ENCODE measurements around the gene OR52E5.

The OR52E5 gene

DNA sequence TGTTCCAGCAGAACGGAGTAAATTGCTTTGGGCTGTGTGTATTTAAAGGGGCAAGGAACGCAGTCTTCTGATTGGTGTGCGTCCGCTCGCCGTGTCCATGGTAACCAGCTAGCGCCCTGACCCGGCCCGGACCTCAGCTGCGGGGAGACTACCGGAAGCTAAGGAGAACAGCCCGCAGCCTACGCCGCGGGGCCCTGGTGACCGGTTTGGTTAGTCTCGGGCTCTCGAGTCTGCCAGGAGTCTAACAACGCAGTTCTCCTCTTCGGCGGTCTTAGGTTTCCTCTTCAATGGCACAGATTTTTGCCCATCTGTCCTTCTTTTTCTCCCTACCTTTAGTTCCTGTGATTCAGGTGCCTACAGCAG, 45.6 kb downstream of the OR52E5 start:
- ChIA-PET POLR2A (ENCODE audit: low non-redundant PET) (no interaction called here), CTCF (no interaction called here)
- no peak for DNase-seq (ENCODE audit: low spot score)
- TF ChIP-seq, protein P1, sequence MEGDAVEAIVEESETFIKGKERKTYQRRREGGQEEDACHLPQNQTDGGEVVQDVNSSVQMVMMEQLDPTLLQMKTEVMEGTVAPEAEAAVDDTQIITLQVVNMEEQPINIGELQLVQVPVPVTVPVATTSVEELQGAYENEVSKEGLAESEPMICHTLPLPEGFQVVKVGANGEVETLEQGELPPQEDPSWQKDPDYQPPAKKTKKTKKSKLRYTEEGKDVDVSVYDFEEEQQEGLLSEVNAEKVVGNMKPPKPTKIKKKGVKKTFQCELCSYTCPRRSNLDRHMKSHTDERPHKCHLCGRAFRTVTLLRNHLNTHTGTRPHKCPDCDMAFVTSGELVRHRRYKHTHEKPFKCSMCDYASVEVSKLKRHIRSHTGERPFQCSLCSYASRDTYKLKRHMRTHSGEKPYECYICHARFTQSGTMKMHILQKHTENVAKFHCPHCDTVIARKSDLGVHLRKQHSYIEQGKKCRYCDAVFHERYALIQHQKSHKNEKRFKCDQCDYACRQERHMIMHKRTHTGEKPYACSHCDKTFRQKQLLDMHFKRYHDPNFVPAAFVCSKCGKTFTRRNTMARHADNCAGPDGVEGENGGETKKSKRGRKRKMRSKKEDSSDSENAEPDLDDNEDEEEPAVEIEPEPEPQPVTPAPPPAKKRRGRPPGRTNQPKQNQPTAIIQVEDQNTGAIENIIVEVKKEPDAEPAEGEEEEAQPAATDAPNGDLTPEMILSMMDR (conservative IDR thresholded peaks at IDR 0.05; ENCODE audit: low read depth) = no peak
- H3K27ac ChIP-seq = no peak overlapping the region

DNA sequence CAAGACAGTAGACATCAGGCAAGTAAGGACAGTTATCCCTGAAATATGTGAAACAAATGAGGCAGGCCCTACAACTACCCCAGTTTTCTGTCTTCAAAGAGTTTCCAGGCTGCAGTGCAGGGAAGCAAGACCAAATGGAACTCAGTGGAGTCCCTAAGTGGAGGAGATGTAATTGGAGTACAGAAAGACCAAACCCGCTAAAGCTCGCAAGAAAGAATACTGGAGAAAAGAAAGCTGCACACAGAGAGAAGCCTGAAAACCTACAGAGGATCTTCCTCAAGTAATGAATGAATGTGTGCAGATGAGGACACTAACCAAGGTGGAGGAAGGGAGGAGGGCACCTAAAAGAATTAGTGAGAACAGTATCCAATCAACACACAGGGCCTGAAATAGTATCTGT, 47.7 kb downstream of the OR52E5 start:
- DNase-seq (ENCODE audit: low spot score) = no peak
- TF ChIP-seq, protein P1 (conservative IDR thresholded peaks at IDR 0.05; ENCODE audit: low read depth) = no peak
- POLR2A ChIA-PET (ENCODE audit: low non-redundant PET) = no interaction called here
- H3K27ac ChIP-seq = no peak overlapping the region
- CTCF ChIA-PET = no interaction called here

DNA sequence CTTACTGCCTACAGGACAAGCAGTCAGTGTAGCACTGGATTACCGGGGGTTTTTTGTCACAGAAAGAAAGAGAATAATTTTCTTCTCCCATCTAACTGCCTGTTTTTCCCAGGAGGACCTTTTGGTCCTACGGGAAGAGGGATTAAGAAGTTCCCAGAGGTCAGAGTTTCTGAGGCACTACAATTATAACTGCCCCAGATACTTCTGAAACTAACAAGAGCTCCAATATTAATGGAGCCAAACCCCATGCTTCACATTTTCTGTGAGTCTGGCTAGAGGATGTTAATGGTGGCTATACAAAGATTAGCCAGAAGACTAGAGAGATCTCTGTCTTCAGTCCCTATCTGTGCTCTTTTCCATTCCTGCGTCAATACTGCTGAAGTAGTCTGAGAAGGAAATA, 48.9 kb downstream of the OR52E5 start, which contains the start of gene OR56A3:
Gene OR56A3, plus strand, starts transcription at position 301 of the 400 bp plus-strand sequence. CDS start 5,096 bp downstream, outside the sequence.
- H3K27ac ChIP-seq = no peak within 1 kb of the TSS
- POLR2A ChIA-PET (ENCODE audit: low non-redundant PET) = no interaction called here
- CTCF ChIA-PET = no interaction called here
- TF ChIP-seq, protein P1 (conservative IDR thresholded peaks at IDR 0.05; ENCODE audit: low read depth) = no peak
- no peak for DNase-seq (ENCODE audit: low spot score)

All from RWPE1 (cell line).